Parathyroid adenoma (tissue), 2 donors: Measurements from ENCODE around the gene FTSJ1.

Experiments used
- H2AFZ ChIP-seq: fragments of 300-600 bp; sonication (generic); one replicate; pipeline ENCODE4 v1.7.0; 2017; ENCODE audit warnings: antibody characterized with exemption, mild to moderate bottlenecking
- H3K27ac ChIP-seq: fragments of 300-600 bp; sonication (generic); one replicate; pipeline ENCODE4 v1.7.0; 2017
- H3K27me3 ChIP-seq: fragments of 300-600 bp; sonication (generic); one replicate; pipeline ENCODE4 v1.7.0; 2017; ENCODE audit warnings: low read length; ENCODE audit not compliant: control insufficient read depth, insufficient read depth
- H3K36me3 ChIP-seq: fragments of 300-600 bp; sonication (generic); one replicate; pipeline ENCODE4 v1.7.0; 2017; ENCODE audit warnings: low read length; ENCODE audit not compliant: control insufficient read depth, insufficient read depth
- H3K4me1 ChIP-seq: fragments of 300-600 bp; sonication (generic); one replicate; pipeline ENCODE4 v1.7.0; 2017; ENCODE audit warnings: control low read depth
- H3K4me2 ChIP-seq: fragments of 300-600 bp; sonication (generic); one replicate; pipeline ENCODE4 v1.7.0; 2017; ENCODE audit warnings: low read length
- H3K4me3 ChIP-seq: fragments of 300-600 bp; sonication (generic); one replicate; pipeline ENCODE4 v1.7.0; 2017; ENCODE audit warnings: low read depth, low read length
- H3K79me2 ChIP-seq: fragments of 300-600 bp; sonication (generic); one replicate; pipeline ENCODE4 v1.7.0; 2017; ENCODE audit warnings: control low read depth
- H3K9ac ChIP-seq: fragments of 300-600 bp; sonication (generic); one replicate; pipeline ENCODE4 v1.7.0; 2017; ENCODE audit warnings: mild to moderate bottlenecking
- H3K9me3 ChIP-seq: fragments of 300-600 bp; sonication (generic); one replicate; pipeline ENCODE4 v1.7.0; 2017; ENCODE audit warnings: low read length; ENCODE audit not compliant: control insufficient read depth
- TF ChIP-seq, protein P1 (sequence below): fragments of 300-600 bp; sonication (generic); IDR thresholded peaks from one replicate; pipeline ENCODE4 v1.7.0; 2017; ENCODE audit warnings: antibody characterized with exemption, mild to moderate bottlenecking
- donor health status: primary hyperparathyroidism.

FTSJ1 gene

GRCh38 chrX:48530736-48531135 is 54.7 kb downstream of the FTSJ1 start:
- Histone ChIP-seq H3K4me3 (no peak overlapping the region), H3K79me2 (no peaks in the 10 kb centered on the region), H3K36me3 (no peaks in the 10 kb centered on the region), H3K9me3 (no peaks in the 10 kb centered on the region), H3K9ac (no peak overlapping the region), H3K4me2 (no peak overlapping the region), H3K27ac (no peak overlapping the region), H3K27me3 (no peaks in the 10 kb centered on the region), H2AFZ (no peak overlapping the region), H3K4me1 (no peaks in the 10 kb centered on the region)
- TF ChIP-seq, protein P1, sequence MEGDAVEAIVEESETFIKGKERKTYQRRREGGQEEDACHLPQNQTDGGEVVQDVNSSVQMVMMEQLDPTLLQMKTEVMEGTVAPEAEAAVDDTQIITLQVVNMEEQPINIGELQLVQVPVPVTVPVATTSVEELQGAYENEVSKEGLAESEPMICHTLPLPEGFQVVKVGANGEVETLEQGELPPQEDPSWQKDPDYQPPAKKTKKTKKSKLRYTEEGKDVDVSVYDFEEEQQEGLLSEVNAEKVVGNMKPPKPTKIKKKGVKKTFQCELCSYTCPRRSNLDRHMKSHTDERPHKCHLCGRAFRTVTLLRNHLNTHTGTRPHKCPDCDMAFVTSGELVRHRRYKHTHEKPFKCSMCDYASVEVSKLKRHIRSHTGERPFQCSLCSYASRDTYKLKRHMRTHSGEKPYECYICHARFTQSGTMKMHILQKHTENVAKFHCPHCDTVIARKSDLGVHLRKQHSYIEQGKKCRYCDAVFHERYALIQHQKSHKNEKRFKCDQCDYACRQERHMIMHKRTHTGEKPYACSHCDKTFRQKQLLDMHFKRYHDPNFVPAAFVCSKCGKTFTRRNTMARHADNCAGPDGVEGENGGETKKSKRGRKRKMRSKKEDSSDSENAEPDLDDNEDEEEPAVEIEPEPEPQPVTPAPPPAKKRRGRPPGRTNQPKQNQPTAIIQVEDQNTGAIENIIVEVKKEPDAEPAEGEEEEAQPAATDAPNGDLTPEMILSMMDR: no peak

- Histone ChIP-seq H3K9ac (no peak overlapping the region), H3K79me2 (no peaks in the 10 kb centered on the region), H3K27me3 (no peaks in the 10 kb centered on the region), H3K9me3 (no peaks in the 10 kb centered on the region), H3K4me2 (no peak overlapping the region), H3K4me3 (no peak overlapping the region), H3K36me3 (no peaks in the 10 kb centered on the region), H3K4me1 (no peaks in the 10 kb centered on the region), H3K27ac (no peak overlapping the region), H2AFZ (no peak overlapping the region)
- TF ChIP-seq, protein P1: no peak
These were observed 55.5 kb downstream of the FTSJ1 start for GRCh38 chrX:48531358-48531959.

DNA sequence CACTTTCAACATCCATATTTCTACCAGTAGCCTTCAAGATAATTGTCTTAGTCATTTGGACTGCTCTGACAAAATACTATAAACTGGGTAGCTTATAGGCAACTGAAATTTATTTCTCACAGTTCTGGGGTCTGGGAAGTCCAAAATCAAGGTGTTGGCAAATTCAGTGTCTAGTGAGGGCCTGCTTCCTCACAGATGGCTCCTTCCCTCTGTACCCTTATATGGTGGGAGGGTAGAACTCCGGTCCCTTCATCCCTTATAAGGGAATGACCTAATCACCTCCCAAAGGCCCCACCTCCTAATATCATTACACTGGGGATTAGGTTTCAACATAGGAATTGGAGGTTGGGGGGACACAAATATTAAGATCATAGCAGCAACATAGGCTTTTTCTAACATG is 56.2 kb downstream of the FTSJ1 start:
- no peak overlapping the region for H3K27ac ChIP-seq

GRCh38 chrX:48533165-48533564 is 57.2 kb downstream of the FTSJ1 start:
- no peaks in the 10 kb centered on the region for H3K36me3 ChIP-seq
- no peak overlapping the region for H2AFZ ChIP-seq
- no peaks in the 10 kb centered on the region for H3K4me1 ChIP-seq
- no peak overlapping the region for H3K27ac ChIP-seq
- H3K27me3 ChIP-seq: no peaks in the 10 kb centered on the region
- no peaks in the 10 kb centered on the region for H3K9me3 ChIP-seq
- H3K4me3 ChIP-seq: no peak overlapping the region
- no peak overlapping the region for H3K9ac ChIP-seq
- no peaks in the 10 kb centered on the region for H3K79me2 ChIP-seq
- no peak overlapping the region for H3K4me2 ChIP-seq
- TF ChIP-seq, protein P1: no peak

More for the DNA sequence above, 56.2 kb downstream of the FTSJ1 start:
- Histone ChIP-seq H3K79me2 (no peaks in the 10 kb centered on the region), H2AFZ (no peak overlapping the region), H3K27me3 (no peaks in the 10 kb centered on the region), H3K9me3 (no peaks in the 10 kb centered on the region), H3K36me3 (no peaks in the 10 kb centered on the region), H3K4me3 (no peak overlapping the region), H3K4me1 (no peaks in the 10 kb centered on the region), H3K9ac (no peak overlapping the region), H3K4me2 (no peak overlapping the region)
- TF ChIP-seq, protein P1: no peak
